IMR-90 (cell line): ENCODE measurements around the gene CMKLR1. TPM values are rescaled to one million over a fixed set of nuclear protein-coding genes. Genes with fewer than 3 reads are reported as not detected.

Experiments used
- ATAC-seq: fragments of 200-7000 bp; cut with Tn5 transposase; 2 replicates; pipeline ENCODE4 v1.9.1; 2020; ENCODE audit warnings: low read depth, mild to moderate bottlenecking, moderate library complexity
- BruUV-seq: library from RNA; stranded (reverse); fragments of 400-500 nt; replicated peaks from 2 replicates; lab custom pipeline; 2021; lab: Mats Ljungman, UMichigan
- CTCF ChIA-PET: fragments of 300-600 bp; formaldehyde crosslinking; extraction: SDS; loops from one replicate; lab custom pipeline; 2021; ENCODE audit warnings: antibody characterized with exemption; lab: Yijun Ruan, JAX
- POLR2A ChIA-PET: fragments of 300-600 bp; sonication (Branson Sonifier 250); formaldehyde crosslinking; loops from one replicate; lab custom pipeline; 2022; ENCODE audit warnings: antibody characterized with exemption; ENCODE audit not compliant: unreplicated experiment; lab: Charles Lee
- DNase-seq: peaks from one replicate; pipeline ENCODE4 v3.0.0; 2013
- H2AFZ ChIP-seq: replicated peaks from 2 replicates; pipeline ENCODE3; 2013; ENCODE audit warnings: low read length, mild to moderate bottlenecking; ENCODE audit not compliant: poor library complexity
- H2AK5ac ChIP-seq: 2 replicates; pipeline ENCODE4 v1.6.1; 2013; ENCODE audit warnings: low read depth, low read length, inconsistent platforms
- H2AK9ac ChIP-seq: replicated peaks from 2 replicates; pipeline ENCODE3; 2013; ENCODE audit warnings: mild to moderate bottlenecking, low read depth, low read length, moderate library complexity; ENCODE audit not compliant: poor library complexity
- H2BK120ac ChIP-seq: 2 replicates; pipeline ENCODE4 v1.6.1; 2013; ENCODE audit warnings: low read depth, low read length, inconsistent platforms
- H2BK15ac ChIP-seq: 3 replicates; pipeline ENCODE4 v1.6.1; 2013; ENCODE audit warnings: low read depth, low read length, inconsistent platforms
- H2BK20ac ChIP-seq: 2 replicates; pipeline ENCODE4 v1.6.1; 2013; ENCODE audit warnings: low read depth, mild to moderate bottlenecking, inconsistent platforms, low read length, moderate library complexity
- H2BK5ac ChIP-seq: 2 replicates; pipeline ENCODE4 v1.6.1; 2013; ENCODE audit warnings: mild to moderate bottlenecking, low read depth, low read length, inconsistent platforms; ENCODE audit not compliant: poor library complexity, severe bottlenecking
- H3K14ac ChIP-seq: replicated peaks from 2 replicates; pipeline ENCODE4 v1.6.1; 2013; ENCODE audit warnings: low read depth, low read length, inconsistent platforms
- H3K18ac ChIP-seq: 2 replicates; pipeline ENCODE4 v1.6.1; 2013; ENCODE audit warnings: low read depth, low read length, control low read depth
- H3K23ac ChIP-seq: 2 replicates; pipeline ENCODE4 v1.6.1; 2013; ENCODE audit warnings: low read depth, low read length, inconsistent platforms
- H3K27ac ChIP-seq: 2 replicates; pipeline ENCODE4 v1.5.1; 2013; ENCODE audit warnings: mild to moderate bottlenecking, control low read depth, low read length; ENCODE audit not compliant: insufficient read depth
- H3K27me3 ChIP-seq: 2 replicates; pipeline ENCODE4 v1.6.1; 2013; ENCODE audit warnings: low read length; ENCODE audit not compliant: control insufficient read depth, insufficient read depth
- H3K36me3 ChIP-seq: 2 replicates; pipeline ENCODE4 v1.6.1; 2013; ENCODE audit warnings: low read length, mixed read lengths; ENCODE audit not compliant: control insufficient read depth, insufficient read depth
- H3K4ac ChIP-seq: 2 replicates; pipeline ENCODE4 v1.6.1; 2013; ENCODE audit warnings: low read depth, low read length, inconsistent platforms
- H3K4me1 ChIP-seq: 2 replicates; pipeline ENCODE4 v1.6.1; 2013; ENCODE audit warnings: low read length, mixed read lengths; ENCODE audit not compliant: control insufficient read depth, insufficient read depth
- H3K4me2 ChIP-seq: 2 replicates; pipeline ENCODE4 v1.6.1; 2013; ENCODE audit warnings: low read depth, mild to moderate bottlenecking, control low read depth, low read length, moderate library complexity
- H3K4me3 ChIP-seq: 2 replicates; pipeline ENCODE4 v1.5.1; 2013; ENCODE audit warnings: low read depth, mild to moderate bottlenecking, control low read depth, low read length, moderate library complexity; ENCODE audit not compliant: insufficient read depth
- H3K56ac ChIP-seq: 2 replicates; pipeline ENCODE4 v1.6.1; 2013; ENCODE audit warnings: low read length, inconsistent platforms; ENCODE audit not compliant: insufficient read depth; ENCODE audit errors: extremely low read depth
- H3K79me1 ChIP-seq, 2 experiments: 2 replicates each; pipeline ENCODE4 v1.6.1; 2013; ENCODE audit warnings: low read length in 2 of 2, inconsistent platforms in 1 of 2, low read depth in 1 of 2
- H3K9ac ChIP-seq: 2 replicates; pipeline ENCODE4 v1.6.1; 2013; ENCODE audit warnings: low read depth, low read length, control low read depth
- H3K9me1 ChIP-seq: 2 replicates; pipeline ENCODE4 v1.6.1; 2013; ENCODE audit warnings: low read length, inconsistent platforms; ENCODE audit not compliant: insufficient read depth
- H3K9me3 ChIP-seq: 2 replicates; pipeline ENCODE4 v1.6.1; 2013; ENCODE audit warnings: low read length; ENCODE audit not compliant: control insufficient read depth, insufficient read depth
- H4K20me1 ChIP-seq: 2 replicates; pipeline ENCODE4 v1.6.1; 2013; ENCODE audit warnings: low read length, inconsistent platforms; ENCODE audit not compliant: insufficient read depth
- H4K5ac ChIP-seq: 2 replicates; pipeline ENCODE4 v1.6.1; 2013; ENCODE audit warnings: mild to moderate bottlenecking, low read depth, low read length, control low read depth
- H4K8ac ChIP-seq, 2 experiments: 2 replicates each; pipeline ENCODE4 v1.6.1; 2013; ENCODE audit warnings: low read depth in 2 of 2, low read length in 2 of 2, control low read depth in 1 of 2, inconsistent platforms in 1 of 2
- H4K91ac ChIP-seq: 2 replicates; pipeline ENCODE4 v1.6.1; 2013; ENCODE audit warnings: low read depth, low read length, inconsistent platforms; ENCODE audit not compliant: insufficient read depth
- BHLHE40 ChIP-seq: fragments of 150-350 bp; IDR thresholded peaks from 2 replicates; pipeline ENCODE4 v1.6.1; 2016; ENCODE audit warnings: mild to moderate bottlenecking, low read depth, low read length
- CEBPB ChIP-seq: IDR thresholded peaks from 2 replicates; pipeline ENCODE4 v1.6.1; 2012; ENCODE audit warnings: low read depth, low read length, improper control_type of control experiment
- CHD1 ChIP-seq: IDR thresholded peaks from 2 replicates; pipeline ENCODE4 v1.6.1; 2012; ENCODE audit warnings: low read depth, low read length, improper control_type of control experiment
- FOS ChIP-seq: fragments of 150-350 bp; IDR thresholded peaks from 2 replicates; pipeline ENCODE4 v1.6.1; 2016; ENCODE audit warnings: low read depth, low read length
- MAFK ChIP-seq: IDR thresholded peaks from 2 replicates; pipeline ENCODE4 v1.6.1; 2012; ENCODE audit warnings: low read depth, low read length, improper control_type of control experiment
- MXI1 ChIP-seq: IDR thresholded peaks from 2 replicates; pipeline ENCODE4 v1.6.1; 2012; ENCODE audit warnings: low read depth, mild to moderate bottlenecking, low read length, moderate library complexity, borderline replicate concordance
- RAD21 ChIP-seq: IDR thresholded peaks from 2 replicates; pipeline ENCODE4 v1.6.1; 2012; ENCODE audit warnings: low read length, improper control_type of control experiment
- RFX5 ChIP-seq: IDR thresholded peaks from 2 replicates; pipeline ENCODE4 v1.8.0; 2012; ENCODE audit warnings: low read depth, mild to moderate bottlenecking, low read length, moderate library complexity
- SMC3 ChIP-seq: fragments of 150-350 bp; IDR thresholded peaks from 2 replicates; pipeline ENCODE4 v1.6.1; 2016; ENCODE audit warnings: low read depth, mild to moderate bottlenecking, antibody characterized with exemption, low read length, moderate library complexity
- WGBS, 2 experiments: methylation state at CpG; one replicate each; pipeline versions ENCODE4 v1.1.5 to v1.1.7; 2013; ENCODE audit warnings: missing lambda C conversion rate in 2 of 2; ENCODE audit not compliant: insufficient read length in 1 of 2; ENCODE audit errors: extremely low coverage in 2 of 2; 5-methylcytosine and 5-hydroxymethylcytosine counted together
- dilution Hi-C: fragments of 300-500 bp; cut with HindIII; formaldehyde crosslinking; loops from one replicate; pipeline ENCODE4 v1.14.3; 2018; ENCODE audit warnings: low sequenced_read_pairs; ENCODE audit not compliant: unreplicated experiment
- in situ Hi-C: fragments of 300-500 bp; cut with MboI; formaldehyde crosslinking; loops from 3 replicates; pipeline ENCODE4 v1.14.3; 2019; ENCODE audit warnings: low sequenced_read_pairs, inconsistent platforms, mixed read lengths
- intact Hi-C: fragments of 100-400 bp; cut with micrococcal nuclease; formaldehyde crosslinking; loops from 2 replicates; pipeline ENCODE4 v1.10.0; 2022
- polyA plus RNA-seq, 3 experiments: library from polyadenylated mRNA; depleted of rRNA; stranded (reverse); fragments of >200 nt; gene quantifications; 2 replicates each; pipeline ENCODE4 v1.2.3, GENCODE V29; 2012; ENCODE audit warnings: low replicate concordance in 1 of 3
- total RNA-seq: library from RNA; depleted of rRNA; stranded (reverse); fragments of >200 nt; gene quantifications from 2 replicates; pipeline ENCODE4 v1.2.3, GENCODE V29; 2012
- TF ChIP-seq, protein P1 (sequence below): fragments of 150-350 bp; IDR thresholded peaks from 2 replicates; pipeline ENCODE4 v1.6.1; 2016; ENCODE audit warnings: low read depth, mild to moderate bottlenecking, low read length, moderate library complexity, borderline replicate concordance
- TF ChIP-seq, protein P2 (sequence below): fragments of 150-350 bp; IDR thresholded peaks from 2 replicates; pipeline ENCODE4 v1.6.1; 2017; ENCODE audit warnings: mild to moderate bottlenecking, antibody characterized with exemption, low read length, low read depth

The CMKLR1 gene
- total and polyA plus RNA-seq, 2 of the 4 experiments (the other 2 are of a cell fraction): not detected

DNA sequence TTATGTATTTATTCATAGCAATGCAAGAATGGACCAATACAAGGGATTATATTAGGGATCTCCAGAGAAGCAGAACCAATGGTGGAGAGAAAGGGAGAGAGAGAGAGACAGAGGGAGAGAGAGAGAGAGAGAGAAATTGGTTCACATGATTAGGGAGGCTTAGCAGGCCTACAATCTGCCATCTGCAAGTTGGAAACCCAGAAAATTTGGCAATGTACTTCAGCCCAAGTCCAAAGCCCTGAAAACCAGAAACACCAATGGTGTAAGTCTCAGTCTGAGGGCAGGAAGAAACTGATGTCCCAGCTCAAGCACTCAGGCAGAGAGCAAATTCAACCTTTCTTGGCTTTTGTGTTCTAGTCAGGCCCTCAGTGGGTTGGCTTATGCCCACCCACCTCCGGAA is 48.7 kb upstream of the CMKLR1 start:
- ChIA-PET POLR2A (no interaction called here), CTCF (no interaction called here)
- no peaks in the 10 kb centered on the region; the same call in 1 of the 2 replicates for H3K9me3 ChIP-seq
- no peak overlapping the region for H3K4ac ChIP-seq
- TF ChIP-seq CHD1: no peak
- no peak for TF ChIP-seq RFX5
- no peak for TF ChIP-seq CEBPB
- TF ChIP-seq RAD21: no peak
- no peak for TF ChIP-seq MAFK
- TF ChIP-seq, protein P1, sequence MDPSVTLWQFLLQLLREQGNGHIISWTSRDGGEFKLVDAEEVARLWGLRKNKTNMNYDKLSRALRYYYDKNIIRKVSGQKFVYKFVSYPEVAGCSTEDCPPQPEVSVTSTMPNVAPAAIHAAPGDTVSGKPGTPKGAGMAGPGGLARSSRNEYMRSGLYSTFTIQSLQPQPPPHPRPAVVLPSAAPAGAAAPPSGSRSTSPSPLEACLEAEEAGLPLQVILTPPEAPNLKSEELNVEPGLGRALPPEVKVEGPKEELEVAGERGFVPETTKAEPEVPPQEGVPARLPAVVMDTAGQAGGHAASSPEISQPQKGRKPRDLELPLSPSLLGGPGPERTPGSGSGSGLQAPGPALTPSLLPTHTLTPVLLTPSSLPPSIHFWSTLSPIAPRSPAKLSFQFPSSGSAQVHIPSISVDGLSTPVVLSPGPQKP: no peak
- TF ChIP-seq SMC3: no peak
- TF ChIP-seq FOS: no peak
- no peak for TF ChIP-seq MXI1
- no peak for TF ChIP-seq BHLHE40
- TF ChIP-seq, protein P2, sequence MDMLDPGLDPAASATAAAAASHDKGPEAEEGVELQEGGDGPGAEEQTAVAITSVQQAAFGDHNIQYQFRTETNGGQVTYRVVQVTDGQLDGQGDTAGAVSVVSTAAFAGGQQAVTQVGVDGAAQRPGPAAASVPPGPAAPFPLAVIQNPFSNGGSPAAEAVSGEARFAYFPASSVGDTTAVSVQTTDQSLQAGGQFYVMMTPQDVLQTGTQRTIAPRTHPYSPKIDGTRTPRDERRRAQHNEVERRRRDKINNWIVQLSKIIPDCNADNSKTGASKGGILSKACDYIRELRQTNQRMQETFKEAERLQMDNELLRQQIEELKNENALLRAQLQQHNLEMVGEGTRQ: no peak
- no peaks in the 10 kb centered on the region for H3K9me1 ChIP-seq
- H2BK20ac ChIP-seq: no peak overlapping the region
- no peak overlapping the region for H4K8ac ChIP-seq
- H2BK120ac ChIP-seq: no peak overlapping the region
- H2AK9ac ChIP-seq: no peak overlapping the region
- no peak overlapping the region for H4K5ac ChIP-seq
- no peak overlapping the region for H3K4me3 ChIP-seq
- no peaks in the 10 kb centered on the region for H3K27me3 ChIP-seq
- H3K23ac ChIP-seq: no peak overlapping the region
- no peak overlapping the region for H3K14ac ChIP-seq
- no peak overlapping the region for H2AK5ac ChIP-seq
- H3K18ac ChIP-seq: no peak overlapping the region
- dilution Hi-C loops: no loop called here
- H3K27ac ChIP-seq: no peak overlapping the region
- no peak overlapping the region for H4K91ac ChIP-seq
- intact Hi-C loops: no loop called here
- no peak overlapping the region for H3K4me2 ChIP-seq
- H4K20me1 ChIP-seq: no peaks in the 10 kb centered on the region
- no peak overlapping the region for H2BK5ac ChIP-seq
- WGBS, 2 experiments: 0% methylated on average over 1 of the region's 1 CpG; no CpG with 5 or more reads in 1 of the 2 experiments
- no peak overlapping the region for H2BK15ac ChIP-seq
- H3K79me1 ChIP-seq: no peaks in the 10 kb centered on the region
- no peak overlapping the region for H3K9ac ChIP-seq
- H3K56ac ChIP-seq: no peak overlapping the region
- H2AFZ ChIP-seq: no peak overlapping the region
- H3K4me1 ChIP-seq: no peaks in the 10 kb centered on the region
- in situ Hi-C loops: no loop called here
- DNase-seq (no peak), ATAC-seq (no peak)
- no peaks in the 10 kb centered on the region for H3K36me3 ChIP-seq
- BruUV-seq: no TSS peak
